Dermis microvascular lymphatic vessel endothelial cell (primary cell): ENCODE measurements around the gene METTL16. TPM values are rescaled to one million over a fixed set of nuclear protein-coding genes. Genes with fewer than 3 reads are reported as not detected.

Experiments
- DNase-seq, 2 donors: peaks; one replicate each; pipeline versions ENCODE4 v3.0.0 to v3.0.0-alpha.2; 2010; ENCODE audit warnings: low read depth in 2 of 2
- total RNA-seq: library from RNA; depleted of rRNA; stranded (reverse); fragments of >200 nt; gene quantifications from 2 replicates; pipeline ENCODE4 v1.2.1, GENCODE V29; 2014

Gene METTL16
- total RNA-seq, 1 donor from 2014 or later = 9.1 TPM

DNA sequence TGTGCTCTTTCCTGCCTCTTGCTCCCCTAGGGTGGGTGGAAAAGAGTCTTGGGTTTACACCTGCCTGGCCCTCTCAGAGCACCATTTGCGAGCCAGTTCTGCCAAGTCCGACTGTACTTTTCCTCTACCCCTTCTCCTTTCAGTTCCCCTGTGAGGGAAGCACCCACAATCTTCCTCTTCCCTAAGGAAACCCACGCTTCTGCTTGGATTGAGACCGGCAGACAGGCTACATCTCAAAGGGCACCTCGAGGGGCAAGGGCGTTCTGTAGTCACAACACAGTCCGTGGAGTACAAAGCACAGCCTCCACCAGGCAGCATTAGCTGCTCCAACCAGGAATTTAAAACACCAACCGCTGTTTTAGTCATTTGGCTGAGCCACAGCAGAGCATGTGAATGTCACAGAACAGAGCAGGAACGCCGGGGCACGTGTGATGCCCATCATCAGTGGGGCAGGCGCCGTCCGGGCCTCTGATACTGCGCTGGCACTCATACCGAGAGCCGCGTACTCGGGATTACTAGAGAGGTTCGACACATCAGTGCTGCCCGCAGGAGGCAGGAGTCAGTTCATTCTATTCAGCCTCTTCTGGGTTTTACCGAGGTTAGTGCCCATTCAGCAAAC lies 97.1 kb downstream of the METTL16 start:
- DNase-seq = no peak

GRCh38 chr17:2412561-2413021 lies 99.1 kb downstream of the METTL16 start:
- peak in 1 of 2 donors; percentile 40 for DNase-seq

DNA sequence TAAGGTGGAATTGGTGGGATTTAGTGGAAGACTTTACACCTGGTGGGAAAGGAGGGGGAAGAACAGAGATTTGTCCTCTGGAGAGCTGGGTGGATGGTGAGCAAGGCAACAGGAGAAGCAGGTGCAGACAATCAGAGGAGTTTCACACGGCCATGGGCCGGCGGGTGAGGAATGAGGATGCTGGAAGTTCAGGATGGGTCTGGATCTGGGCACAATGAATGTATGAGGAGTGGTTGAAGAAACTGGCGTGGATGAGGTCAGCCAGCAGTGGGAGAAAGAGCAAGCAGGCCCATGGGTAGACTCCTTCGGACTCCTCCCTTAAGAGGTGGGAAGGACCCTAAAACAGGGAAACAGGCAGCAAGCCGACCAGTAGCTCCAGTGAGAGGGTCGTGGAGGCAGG lies 100.7 kb downstream of the METTL16 start:
- no peak for DNase-seq

- peak in 1 of 2 donors; percentile 86 for DNase-seq
Measured at GRCh38 chr17:2406903-2407790, 104.5 kb downstream of the METTL16 start.

DNA sequence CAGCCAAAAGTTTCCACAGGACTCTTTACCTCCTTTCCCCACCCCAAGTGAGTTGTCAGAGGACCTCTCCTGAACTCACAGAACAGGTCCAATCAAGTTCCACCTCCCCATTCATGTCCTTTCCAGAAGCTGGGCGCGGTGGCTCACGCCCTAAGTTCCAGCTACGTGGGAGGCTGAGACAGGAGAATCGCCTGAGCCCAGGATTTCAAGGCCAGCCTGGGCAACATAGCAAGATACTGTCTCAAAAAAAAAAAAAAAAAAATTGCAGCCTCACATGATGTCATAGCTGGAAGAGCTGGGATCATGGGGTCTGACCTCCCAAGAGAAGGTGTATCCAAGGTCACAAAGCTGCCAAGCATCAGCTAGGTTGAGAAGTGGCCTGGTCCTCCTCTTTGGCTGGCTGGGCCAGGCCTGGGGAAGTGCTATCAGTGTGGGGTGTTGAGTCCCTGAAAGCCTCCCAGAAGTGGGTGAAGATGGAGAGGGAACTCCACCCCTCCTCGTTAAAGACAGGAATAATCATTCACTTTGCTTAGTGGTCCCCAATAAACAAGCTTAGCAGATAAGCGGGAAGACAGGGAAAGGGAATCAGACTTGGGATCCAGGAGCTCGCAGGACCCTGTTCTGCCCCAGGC lies 105.3 kb downstream of the METTL16 start:
- DNase-seq = no peak

DNA sequence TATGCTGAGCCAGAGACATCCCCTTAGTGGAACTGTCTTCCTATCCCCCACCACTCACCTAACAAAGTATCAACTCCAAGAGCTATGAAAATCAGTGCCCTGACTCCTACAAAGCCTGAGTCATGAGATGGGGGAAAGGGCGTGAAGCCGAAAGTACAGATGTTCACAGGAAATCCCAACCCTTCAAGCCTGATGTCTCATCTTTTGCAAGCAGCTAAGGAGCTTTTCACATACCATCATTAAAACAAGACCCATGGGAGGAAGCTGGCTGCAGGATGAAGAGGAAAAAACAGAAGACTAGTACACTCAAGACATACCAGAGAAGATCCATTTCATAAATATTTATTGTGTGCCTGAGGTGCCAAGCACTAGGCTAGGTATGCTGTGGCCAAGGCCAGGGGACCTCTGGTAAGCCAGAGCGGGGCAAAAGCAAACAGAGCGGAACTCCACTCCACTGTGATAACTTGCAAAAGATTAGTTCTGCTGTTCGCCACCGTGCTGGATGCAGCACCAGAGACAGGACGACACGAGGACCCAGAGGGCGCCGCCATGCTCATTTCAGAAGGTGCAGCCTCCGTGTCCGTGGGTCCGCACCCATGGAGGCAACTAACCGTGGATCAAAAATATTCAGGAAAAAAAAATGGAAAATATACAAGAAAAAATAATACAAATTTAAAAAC lies 106.3 kb downstream of the METTL16 start:
- peak in 1 of 2 donors; percentile 60 for DNase-seq

DNA sequence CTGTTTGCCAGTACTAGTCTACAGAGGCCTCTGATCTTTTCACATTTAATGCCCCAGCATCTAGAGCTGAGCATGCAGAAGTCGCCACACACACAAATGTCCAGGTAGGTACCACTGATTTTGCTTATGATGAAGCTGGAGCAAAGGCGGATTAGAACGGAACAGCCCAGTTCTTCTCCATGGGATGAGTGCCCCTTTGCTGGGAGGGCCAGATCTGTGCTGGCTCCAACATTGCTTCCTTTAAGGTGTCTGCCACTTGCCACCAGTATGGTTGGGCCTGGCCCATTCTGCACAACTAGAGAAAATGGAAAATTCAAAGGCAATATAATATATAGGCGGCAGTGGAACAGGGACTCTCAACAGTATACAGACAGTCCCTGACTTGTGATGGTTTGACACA lies 108.6 kb downstream of the METTL16 start:
- no peak for DNase-seq

DNA sequence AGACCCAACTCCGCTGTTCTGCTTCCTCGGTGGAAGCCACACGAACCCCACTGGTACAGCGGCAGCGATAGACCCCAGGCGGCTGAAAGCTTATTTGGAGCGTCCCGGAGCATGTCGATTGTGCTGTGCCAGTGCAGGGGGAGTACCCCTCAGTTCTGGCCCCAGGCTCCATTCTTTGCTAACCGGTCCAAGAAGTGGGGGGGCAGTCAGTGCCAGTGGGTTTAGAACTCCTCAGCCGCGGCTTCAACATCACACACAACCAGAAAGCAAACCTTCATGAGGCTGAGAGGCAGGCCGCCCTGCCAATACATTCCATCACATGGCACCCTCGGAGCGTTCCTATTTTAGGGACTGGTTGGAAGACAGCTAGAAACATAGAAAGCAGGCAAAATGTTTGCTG lies 109.1 kb downstream of the METTL16 start:
- no peak for DNase-seq

GRCh38 chr17:2401426-2402221 lies 110.1 kb downstream of the METTL16 start:
- peak; percentile 99 to 100 for DNase-seq

GRCh38 chr17:2400877-2401425 lies 110.7 kb downstream of the METTL16 start, which contains the start of gene MNT:
Gene MNT (minus strand): TSS chr17:2401060. CDS start chr17:2400712, 348 bp downstream.
- DNase-seq = peak; percentile 83 to 96

- DNase-seq = peak in 1 of 2 donors; percentile 64
Measured at GRCh38 chr17:2400474-2400866, 111.2 kb downstream of the METTL16 start.

DNA sequence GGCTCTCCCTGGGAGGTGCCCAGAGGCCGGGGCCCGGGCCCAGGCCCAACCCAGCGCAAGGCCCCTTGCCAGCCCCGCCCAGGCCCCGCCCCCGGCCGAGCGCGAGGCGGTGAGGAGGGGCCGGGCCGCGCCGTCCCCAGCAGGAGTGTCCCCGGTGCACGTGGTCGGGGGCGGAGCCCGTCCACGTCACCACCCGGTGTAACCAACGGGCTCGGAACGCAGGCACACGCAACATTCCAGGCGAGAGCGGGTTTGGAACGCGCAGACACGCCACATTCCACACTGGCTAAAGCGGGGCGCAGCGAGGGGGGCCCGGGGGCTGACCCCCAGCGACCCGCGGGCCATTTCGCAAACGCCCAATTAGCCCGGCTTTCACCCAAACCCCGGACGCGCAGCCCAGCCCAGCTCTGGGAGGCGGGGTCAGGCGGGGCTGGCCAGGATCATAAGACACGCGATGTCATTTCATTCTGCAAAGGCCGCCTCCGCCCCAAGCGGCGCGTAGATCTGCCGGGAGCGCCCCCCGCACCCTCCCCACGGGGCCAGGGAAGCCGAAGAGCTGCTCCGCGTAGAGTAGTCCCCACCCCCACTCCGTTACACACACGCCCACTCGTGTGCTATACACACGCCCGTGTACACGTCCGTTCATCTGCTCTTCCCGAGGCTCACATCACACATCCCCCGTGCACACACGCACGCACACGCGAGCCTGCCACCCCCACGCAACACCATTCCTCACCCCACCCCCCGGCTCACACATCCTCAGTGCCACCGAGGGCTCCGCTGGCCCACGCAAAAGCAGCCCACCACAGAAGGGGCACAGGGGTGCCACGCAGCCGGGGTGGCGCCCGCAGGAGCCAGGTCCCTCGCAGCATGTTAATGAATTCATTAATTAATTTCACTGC lies 111.9 kb downstream of the METTL16 start:
- DNase-seq = peak; percentile 90 to 96

DNA sequence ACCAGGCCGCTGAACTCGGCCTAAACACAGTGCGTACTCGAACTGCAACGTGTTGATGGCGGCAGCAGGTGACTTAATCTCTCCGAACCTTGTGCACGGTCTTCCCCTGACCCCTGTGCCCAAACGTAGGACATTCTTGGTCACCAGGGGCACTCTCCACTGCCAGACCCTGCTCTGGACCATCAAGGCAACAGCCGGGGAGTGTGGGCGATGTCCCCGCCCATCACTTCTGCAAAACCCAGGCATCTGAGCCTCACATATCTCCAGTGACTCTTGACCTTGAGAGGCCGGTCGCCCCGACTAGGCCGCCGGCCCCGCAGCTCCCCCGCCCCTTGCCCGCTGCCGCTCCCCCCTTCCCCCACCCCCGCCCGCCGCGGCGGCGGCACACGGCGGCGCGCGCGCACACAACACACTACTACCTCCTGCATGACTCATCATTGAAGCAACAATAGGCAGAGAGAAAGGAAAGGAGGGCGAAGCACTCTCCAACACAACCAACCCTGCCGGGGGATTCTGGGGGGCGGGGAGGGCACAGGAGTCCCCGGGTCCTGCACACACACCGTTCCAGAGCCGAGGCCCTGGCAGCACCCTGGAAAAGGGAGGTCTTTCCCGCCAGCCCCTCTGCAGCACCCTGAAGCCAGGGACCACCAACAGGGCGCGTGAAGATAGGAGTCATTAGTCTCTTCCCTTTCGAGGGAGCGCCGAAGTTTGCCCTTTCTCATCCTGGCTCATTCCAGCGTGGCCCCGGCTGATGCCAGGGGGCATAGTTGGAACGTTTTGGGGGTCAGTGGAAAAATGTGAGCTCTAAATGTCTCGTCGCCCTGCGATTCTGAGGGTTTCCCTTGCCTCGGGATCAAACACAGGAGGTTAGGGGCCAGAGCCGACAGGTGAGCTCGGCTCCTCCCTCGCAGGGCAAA lies 112.8 kb downstream of the METTL16 start:
- DNase-seq = peak; percentile 81 to 93

DNA sequence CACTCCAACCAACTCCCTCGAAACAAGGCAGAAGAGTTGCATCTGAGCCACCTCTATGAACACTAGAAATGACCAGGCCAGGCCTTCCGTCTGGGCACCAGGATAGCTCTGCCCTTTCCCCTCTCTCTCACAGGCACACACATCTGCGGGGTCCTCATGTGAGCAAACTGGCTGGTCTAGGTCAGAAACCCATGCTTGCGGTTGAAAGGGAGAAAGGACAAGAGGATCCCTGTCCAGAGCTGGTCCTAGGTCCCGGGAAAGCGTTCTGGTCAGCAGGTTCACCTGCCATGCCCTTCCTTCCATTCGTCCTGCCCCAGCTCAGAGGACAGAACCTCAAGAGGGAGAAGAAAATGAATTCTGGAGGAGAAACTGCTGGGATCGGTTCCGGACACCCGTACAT lies 113.5 kb downstream of the METTL16 start:
- DNase-seq = no peak

GRCh38 chr17:2397247-2398171 lies 114.2 kb downstream of the METTL16 start:
- no peak for DNase-seq

- DNase-seq = peak; percentile 71 to 98
Measured at GRCh38 chr17:2396568-2397246, 115.0 kb downstream of the METTL16 start.

GRCh38 chr17:2396192-2396567 lies 115.5 kb downstream of the METTL16 start:
- DNase-seq = no peak
